ENCODE measurements around the gene CDH16.
"Not testable (repeated sequence)": the region's sequence is repeated elsewhere in the genome, so short reads cannot be mapped to it uniquely, and the experiment has no call there.

The CDH16 gene

DNA sequence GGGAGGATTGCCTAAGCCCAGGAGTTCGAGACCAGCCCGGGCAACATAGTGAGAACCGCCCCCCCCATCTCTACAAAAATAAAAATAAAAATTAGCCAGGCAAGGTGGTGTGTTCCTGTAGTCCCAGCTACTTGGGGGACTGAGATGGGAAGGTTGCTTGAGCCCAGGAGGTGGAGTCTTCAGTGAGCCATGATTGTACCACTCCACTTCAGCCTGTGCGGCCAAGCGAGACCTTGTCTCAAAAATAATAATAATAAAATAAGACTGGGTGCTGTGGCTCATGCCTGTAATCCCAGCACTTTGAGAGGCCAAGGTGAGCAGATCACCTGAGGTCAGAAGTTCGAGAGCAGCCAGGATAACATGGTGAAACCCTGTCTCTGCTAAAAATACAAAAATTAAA lies 26.9 kb downstream of the CDH16 start:
- DNase-seq, result no peak

- no peak for DNase-seq
Observed at GRCh38 chr16:66891360-66891759, 27.3 kb downstream of the CDH16 start.

GRCh38 chr16:66890799-66891198 lies 27.9 kb downstream of the CDH16 start:
- no peak for DNase-seq

- DNase-seq, result no peak
Observed at GRCh38 chr16:66889622-66890021, 29.1 kb downstream of the CDH16 start.

- DNase-seq, result no peak
Observed at GRCh38 chr16:66888647-66889615, 29.8 kb downstream of the CDH16 start.

GRCh38 chr16:66886914-66887313 lies 31.8 kb downstream of the CDH16 start:
- peak; percentile 71 for DNase-seq

DNA sequence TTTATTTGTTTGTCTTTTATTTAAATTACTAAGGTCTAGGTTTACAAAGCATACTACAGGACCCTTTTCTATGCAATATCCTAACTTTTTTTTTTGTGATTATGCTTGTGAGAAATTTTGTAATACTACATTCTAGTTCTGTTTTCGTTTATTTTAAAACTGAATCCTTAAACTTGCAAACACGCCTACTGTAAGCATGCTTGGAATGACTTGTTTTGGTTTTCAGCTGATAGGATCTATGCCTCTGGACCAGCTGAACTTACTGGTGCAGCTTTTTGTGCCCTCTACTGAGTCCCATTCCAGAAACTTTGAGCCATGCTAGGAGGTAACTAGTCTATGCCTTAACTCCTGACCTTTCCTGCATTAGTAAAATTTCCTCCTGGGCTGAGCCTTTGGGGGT lies 32.4 kb downstream of the CDH16 start:
- no peak for DNase-seq

- no peak for DNase-seq
Observed at GRCh38 chr16:66885491-66885890, 33.2 kb downstream of the CDH16 start.

- DNase-seq, result no peak
Observed at GRCh38 chr16:66882702-66883101, 36.0 kb downstream of the CDH16 start.

- no peak for DNase-seq
Observed at GRCh38 chr16:66881964-66882508, 36.6 kb downstream of the CDH16 start.

GRCh38 chr16:66881560-66881959 lies 37.1 kb downstream of the CDH16 start:
- no peak for DNase-seq

DNA sequence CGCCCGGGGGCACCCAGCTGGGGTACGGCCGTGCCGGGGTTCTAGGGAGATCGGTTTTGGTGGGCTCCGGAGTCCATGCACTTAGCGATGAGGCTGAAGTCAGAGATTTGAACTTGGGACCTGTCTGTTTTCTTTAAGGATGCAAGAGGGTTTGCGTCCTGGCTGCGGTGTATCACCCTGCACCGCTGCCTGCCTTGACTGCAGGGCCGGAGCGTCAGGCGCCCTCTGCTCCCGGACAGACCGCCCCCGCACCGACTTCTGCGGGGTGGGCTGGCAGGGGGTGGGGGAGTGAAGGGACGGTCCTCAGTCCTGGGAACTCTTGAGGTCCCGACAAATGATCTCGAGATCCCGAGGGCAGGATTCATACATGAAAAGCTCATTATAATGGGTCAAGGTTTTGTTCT lies 37.7 kb downstream of the CDH16 start:
- DNase-seq, result peak; percentile 32

DNA sequence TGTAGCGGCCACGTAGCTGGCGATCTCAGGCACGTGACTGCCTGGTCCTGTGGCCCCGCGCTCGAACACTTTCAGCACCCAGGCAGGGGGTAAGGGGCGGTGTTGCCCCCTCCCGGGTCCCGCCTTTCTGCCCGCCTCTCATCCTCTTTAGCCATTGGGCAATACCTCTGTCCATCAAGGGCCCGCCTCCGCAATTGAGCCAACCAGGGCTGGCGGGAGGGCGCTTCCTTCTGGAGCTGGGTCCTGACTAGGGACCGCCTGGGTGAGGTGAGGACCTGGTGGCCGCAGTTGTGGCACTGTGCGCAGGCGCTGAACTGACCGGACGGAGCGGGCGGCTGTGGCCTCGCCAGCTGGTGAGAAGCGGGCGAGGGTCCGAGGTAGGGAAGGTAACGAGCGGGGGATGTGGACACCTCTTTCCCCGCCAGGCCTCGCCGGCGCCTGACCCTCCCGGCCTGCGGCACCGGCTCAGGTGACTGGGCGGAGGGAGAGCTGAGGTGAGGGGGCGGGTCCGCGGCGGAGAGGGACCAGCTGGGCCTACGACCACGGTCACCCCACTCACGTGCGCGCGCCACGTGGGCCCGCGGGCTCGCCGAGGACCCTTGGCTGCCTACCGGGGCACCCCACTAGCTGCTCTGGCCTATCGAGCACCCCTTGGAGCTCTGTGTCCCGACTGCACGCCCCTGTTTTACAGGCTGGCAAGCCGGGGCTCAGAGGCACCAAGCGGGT lies 38.2 kb downstream of the CDH16 start, which contains the start of gene PDP2:
PDP2 (plus strand) TSS at position 228 of the 726 bp plus-strand sequence. CDS start 3,770 bp downstream, outside the sequence.
- DNase-seq, result peak; percentile 97

DNA sequence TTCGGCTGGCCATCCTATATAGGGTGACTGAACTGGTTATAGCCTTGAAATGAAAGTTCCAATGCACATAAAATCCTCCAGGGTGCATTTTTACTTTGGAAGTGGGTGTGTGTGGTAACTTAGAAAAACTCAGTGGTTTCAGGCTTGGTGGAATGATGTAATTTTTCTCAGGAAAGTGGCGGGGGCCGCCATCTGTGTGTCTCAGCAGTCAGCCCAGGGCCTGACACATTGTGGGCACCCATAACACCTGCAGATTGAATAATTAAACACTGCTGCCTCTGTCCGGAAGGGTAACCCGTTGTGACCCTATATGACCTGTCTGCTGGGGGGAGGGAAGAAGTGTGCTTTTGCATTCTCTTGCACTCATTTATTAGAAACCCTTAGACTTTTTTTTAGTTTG lies 40.6 kb downstream of the CDH16 start:
- DNase-seq, result peak; percentile 57

DNA sequence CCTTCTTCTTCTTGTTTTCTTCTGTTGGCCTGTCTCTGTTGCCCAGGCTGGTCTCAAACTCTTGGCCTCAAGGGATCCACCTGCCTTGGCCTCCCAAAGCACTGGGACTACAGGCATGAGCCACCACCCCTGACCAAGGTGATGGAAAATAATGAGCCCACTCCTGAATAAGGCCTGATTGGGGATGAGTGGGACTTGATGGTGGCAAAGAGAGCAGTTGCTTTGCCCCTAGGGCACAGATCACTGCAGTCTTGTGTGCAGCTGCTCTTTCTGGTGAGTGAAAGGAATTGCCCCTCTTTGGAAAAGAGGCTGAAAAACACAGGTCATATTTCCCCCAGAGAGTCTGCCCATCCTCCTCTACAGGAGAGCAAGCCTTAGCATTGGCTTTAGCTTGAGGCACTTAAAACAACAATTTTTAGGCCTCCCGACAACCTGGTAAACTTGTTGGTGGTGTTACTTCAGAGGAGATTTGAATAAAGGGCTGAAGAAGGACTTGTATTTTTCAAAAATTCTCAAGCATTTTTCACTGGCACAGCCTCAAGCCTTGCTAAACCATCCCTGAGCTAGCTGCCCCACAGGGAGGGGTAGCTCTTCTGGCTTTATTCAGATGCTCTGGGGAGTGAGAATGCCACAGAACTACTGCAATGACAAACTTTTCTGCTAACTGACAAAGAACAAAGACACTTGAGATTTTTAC lies 44.5 kb downstream of the CDH16 start:
- peak; percentile 53 for DNase-seq

- DNase-seq, result peak; percentile 62
Observed at GRCh38 chr16:66873685-66874055, 45.0 kb downstream of the CDH16 start.

GRCh38 chr16:66872943-66873684 lies 45.6 kb downstream of the CDH16 start:
- peak; percentile 98 for DNase-seq

DNA sequence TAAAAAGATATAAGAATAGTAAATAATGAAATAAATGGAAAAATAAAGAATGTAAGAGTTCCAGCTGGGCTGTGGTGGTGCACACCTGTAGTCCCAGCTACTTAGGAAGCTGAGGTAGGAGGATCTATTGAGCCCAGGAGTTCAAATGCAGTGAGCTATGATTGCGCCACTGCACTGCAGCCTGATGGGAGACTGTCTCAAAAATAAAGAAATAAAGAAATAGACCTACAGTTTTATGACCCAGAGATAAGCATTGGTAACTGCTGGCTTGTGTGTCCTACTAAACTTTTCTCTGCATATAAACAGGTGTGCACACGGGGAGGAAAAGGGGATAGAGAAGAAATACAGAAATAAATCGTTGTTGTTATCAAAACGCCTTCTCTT lies 46.1 kb downstream of the CDH16 start:
- DNase-seq, result peak; percentile 69

DNA sequence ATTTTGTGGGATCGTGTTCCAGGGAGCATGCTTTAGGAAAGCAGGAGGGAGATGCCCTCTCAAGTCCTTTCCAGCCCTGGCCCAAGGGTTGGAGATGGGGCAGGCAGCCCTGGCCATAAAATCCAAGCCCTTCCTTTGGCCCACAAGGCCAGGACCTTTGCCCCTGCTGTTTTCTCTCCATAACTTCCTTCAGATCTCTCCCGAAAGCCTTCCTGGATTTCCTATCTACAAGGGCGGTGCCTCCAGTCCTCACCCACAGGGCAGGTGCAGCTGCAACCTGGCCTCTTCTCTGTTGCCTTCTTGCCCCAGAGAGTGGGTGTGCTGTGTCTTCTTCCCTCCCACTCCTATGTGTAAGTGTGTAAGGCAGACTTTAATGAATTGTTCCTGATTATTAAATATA lies 46.8 kb downstream of the CDH16 start:
- no peak for DNase-seq

DNA sequence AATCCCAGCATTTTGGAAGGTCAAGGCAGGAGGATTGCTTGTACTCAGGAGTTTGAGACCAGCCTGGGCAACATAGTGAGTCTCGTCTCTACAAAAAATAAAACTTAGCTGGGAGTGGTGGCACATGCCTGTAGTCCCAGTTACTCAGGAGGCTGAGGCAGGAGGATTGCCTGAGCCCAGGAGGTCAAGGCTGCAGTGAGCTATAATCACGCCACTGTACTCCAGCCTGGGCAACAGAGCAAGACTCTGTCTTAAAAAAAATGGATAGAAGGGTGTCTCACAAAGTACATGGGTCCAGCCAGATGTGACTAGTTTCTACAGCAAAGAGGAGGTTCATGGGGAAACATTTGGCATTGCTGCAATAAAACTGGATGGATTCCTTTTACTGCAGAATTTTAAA lies 47.3 kb downstream of the CDH16 start:
- DNase-seq, result not testable (repeated sequence)

DNA sequence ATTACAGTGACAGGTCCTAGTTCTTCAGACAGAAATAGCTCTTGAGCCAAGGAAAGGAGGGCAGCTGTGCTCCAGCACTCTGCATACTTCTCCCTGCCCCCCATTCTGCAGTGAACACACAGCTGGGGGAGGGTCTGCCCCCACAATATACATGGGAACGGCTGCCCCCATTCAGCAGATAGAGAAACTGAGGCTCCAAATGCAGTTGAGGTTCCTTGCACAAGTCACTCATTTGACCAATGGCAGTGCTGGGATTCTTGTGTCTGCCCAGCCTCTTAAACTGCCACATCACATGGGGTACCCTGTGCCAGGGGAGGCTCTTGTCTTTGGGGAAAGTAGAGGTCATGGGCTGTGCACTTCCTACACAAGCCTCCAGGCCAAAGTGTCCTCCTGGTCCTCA lies 49.3 kb downstream of the CDH16 start:
- no peak for DNase-seq

DNA sequence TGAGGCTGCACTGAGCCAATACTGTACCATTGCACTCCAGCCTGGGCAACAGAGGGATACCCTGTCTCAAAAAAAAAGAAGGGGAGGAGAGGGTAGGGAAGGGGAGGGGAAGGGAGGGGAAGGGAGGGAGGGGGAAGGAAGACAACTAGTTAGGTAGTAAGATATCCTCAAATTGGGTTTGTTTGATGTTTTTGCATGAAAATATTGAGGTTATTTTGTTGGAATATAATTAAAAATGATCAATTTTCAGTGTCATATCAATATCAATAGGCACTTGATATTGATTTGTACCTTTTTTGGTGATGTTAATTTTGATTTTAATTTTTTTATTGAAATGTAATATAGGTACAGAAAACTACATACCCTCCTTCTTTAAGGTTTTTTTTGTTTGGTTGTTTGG lies 55.0 kb downstream of the CDH16 start:
- DNase-seq, result no peak
